Skeletal muscle satellite cell (primary cell): ENCODE results near the gene DGCR6.
"Not testable (repeated sequence)": the region's sequence is repeated elsewhere in the genome, so short reads cannot be mapped to it uniquely, and the experiment has no call there.

Source experiments
- H3K27me3 ChIP-seq: 2 replicates; pipeline ENCODE4 v1.7.0; 2013; ENCODE audit warnings: low read length; ENCODE audit not compliant: control insufficient read depth, insufficient read depth
- H3K36me3 ChIP-seq: 2 replicates; pipeline ENCODE4 v1.7.0; 2013; ENCODE audit warnings: mild to moderate bottlenecking, control low read depth, low read length; ENCODE audit not compliant: insufficient read depth
- H3K4me1 ChIP-seq: 2 replicates; pipeline ENCODE4 v1.7.0; 2013; ENCODE audit warnings: low read length; ENCODE audit not compliant: control insufficient read depth, insufficient read depth
- H3K4me2 ChIP-seq: 2 replicates; pipeline ENCODE4 v1.7.0; 2013; ENCODE audit warnings: mild to moderate bottlenecking, low read length
- H3K4me3 ChIP-seq: 2 replicates; pipeline ENCODE4 v1.7.0; 2013; ENCODE audit warnings: low read length
- H3K9ac ChIP-seq: 2 replicates; pipeline ENCODE4 v1.7.0; 2013; ENCODE audit warnings: mild to moderate bottlenecking, low read depth, low read length, moderate library complexity
- H3K9me3 ChIP-seq: replicated peaks from 2 replicates; pipeline ENCODE4 v1.7.0; 2013; ENCODE audit warnings: mild to moderate bottlenecking, control low read depth, low read length

Gene DGCR6

DNA sequence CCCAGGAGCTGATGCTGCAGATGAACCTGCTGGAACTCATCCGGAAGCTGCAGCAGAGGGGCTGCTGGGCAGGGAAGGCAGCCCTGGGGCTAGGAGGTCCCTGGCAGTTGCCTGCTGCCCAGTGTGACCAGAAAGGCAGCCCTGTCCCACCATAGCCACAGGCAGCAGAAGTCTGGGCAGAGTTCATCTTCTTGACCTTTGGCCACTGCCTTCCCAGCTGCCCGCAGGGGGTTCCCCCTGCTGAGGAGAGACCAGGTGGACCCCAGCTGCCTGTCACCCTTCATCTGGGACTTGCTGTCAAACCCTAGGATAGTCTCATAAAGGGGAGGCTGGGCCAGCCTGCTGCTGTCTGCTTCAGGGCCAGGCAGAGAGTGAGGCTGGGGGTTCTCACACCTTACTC is 5.4 kb downstream of the DGCR6 start:
- H3K9ac ChIP-seq, H3K9me3 ChIP-seq, H3K27me3 ChIP-seq, H3K4me1 ChIP-seq, H3K4me3 ChIP-seq, H3K36me3 ChIP-seq, H3K4me2 ChIP-seq: not testable (repeated sequence)

GRCh38 chr22:18912264-18912946 is 6.3 kb downstream of the DGCR6 start:
- not testable (repeated sequence) for H3K4me3 ChIP-seq, H3K4me2 ChIP-seq, H3K36me3 ChIP-seq, H3K9me3 ChIP-seq, H3K4me1 ChIP-seq, H3K9ac ChIP-seq, H3K27me3 ChIP-seq

DNA sequence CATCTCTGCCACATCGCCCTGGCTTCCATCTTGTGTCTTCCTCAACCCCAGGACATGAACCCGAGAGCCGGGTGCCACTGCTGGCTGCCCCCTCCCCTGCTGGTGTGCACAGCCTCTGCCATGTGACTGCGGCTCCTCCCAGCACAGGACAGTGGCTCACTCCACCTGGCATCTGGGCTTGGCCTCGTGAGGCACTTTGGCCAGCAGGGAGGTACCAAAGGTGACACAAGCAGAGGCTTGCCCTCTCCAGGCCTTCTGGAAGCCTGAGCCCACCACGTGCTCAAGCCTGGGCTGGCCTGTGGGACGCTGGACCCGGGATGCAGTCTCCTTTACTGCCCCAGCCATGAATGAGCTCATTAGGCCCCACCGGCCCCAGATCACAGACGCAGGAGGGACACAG is 8.4 kb downstream of the DGCR6 start:
- not testable (repeated sequence) for H3K9me3 ChIP-seq, H3K27me3 ChIP-seq, H3K9ac ChIP-seq, H3K4me2 ChIP-seq, H3K4me3 ChIP-seq, H3K4me1 ChIP-seq, H3K36me3 ChIP-seq

DNA sequence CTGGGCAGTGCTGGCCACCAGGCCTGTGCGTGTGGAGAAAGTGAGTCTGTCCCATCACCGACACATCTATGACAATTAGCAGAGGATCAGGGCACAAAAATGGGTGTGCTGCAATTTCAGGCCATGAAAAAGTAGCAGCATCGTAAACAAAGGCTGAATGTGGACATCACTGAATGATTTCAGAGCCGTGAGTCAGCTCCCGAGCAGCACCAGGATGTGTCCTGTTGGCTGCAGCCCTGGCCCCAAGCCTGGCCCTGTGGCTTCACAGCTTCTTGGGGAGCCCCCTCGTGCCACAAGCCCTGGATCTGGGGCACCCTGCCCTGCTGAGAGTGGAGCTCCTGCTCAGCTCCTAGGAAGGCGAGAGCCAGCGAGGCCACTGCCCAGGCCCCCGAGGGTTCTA is 9.4 kb downstream of the DGCR6 start:
- not testable (repeated sequence) for H3K9ac ChIP-seq, H3K9me3 ChIP-seq, H3K4me3 ChIP-seq, H3K27me3 ChIP-seq, H3K36me3 ChIP-seq, H3K4me1 ChIP-seq, H3K4me2 ChIP-seq

DNA sequence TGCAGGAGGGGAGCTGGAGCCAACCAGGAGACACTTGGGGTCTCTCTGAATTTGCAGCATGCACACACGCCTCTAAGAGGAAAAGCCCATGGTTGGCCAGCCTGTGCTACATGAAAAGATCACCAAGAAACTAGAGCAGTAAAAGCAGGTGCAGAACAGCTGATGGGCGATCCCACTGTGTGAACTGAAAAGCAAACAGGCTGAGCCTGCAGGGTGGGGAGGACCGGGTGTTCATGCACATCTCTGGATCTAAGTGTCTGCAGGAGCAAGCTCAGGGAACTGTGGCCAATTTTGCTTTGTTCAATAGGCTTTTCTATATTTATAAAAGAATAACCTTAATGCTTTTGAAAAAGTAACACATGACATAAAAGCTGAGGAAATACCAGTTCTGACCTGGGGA is 11.7 kb downstream of the DGCR6 start:
- H3K36me3 ChIP-seq, H3K4me1 ChIP-seq, H3K27me3 ChIP-seq: not testable (repeated sequence)

DNA sequence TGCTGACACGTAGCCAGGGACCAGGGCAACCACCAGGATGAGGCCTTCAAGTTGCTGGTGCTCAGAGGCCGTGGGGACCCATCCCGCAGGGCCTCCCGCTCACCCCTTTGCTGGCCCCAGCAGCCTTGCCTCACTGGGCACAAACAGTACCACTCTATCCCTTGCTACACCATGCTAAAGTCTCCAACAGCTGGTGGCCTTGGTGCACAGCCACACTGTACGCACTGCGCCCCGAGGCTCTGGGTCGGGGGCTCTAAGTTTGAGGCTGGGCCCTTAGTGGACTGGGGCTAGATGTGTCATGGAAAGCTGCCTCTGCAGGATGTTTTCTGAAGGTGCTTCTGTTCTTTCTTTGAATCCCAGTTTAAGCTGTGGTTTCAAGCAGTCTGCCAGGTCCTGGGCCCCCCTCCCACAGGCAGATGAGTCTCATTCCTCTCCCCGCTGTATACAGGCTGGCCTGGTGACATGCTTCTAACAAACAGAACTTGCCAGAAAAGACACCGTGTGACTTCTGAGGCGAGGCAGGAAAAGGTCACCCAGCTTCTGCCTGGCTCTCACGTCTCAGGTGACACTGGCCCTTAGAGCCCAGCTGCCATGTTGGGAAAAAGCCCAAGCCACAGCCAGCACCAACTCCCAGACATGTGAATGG is 14.3 kb downstream of the DGCR6 start:
- not testable (repeated sequence) for H3K9ac ChIP-seq, H3K27me3 ChIP-seq, H3K4me3 ChIP-seq, H3K36me3 ChIP-seq, H3K9me3 ChIP-seq, H3K4me2 ChIP-seq, H3K4me1 ChIP-seq

More for the DNA sequence above, 11.7 kb downstream of the DGCR6 start:
- not testable (repeated sequence) for H3K9me3 ChIP-seq, H3K4me2 ChIP-seq, H3K9ac ChIP-seq, H3K4me3 ChIP-seq

GRCh38 chr22:18925368-18926064 is 19.4 kb downstream of the DGCR6 start:
- Histone ChIP-seq H3K4me3 (no peak overlapping the region), H3K27me3 (no peaks in the 10 kb centered on the region), H3K4me1 (no peaks in the 10 kb centered on the region), H3K36me3 (no peaks in the 10 kb centered on the region), H3K9ac (no peak overlapping the region), H3K4me2 (no peak overlapping the region), H3K9me3 (no peaks in the 10 kb centered on the region)

GRCh38 chr22:18927020-18927419 is 20.9 kb downstream of the DGCR6 start:
- H3K4me2 ChIP-seq: no peak overlapping the region
- no peaks in the 10 kb centered on the region for H3K9me3 ChIP-seq
- no peaks in the 10 kb centered on the region for H3K27me3 ChIP-seq
- no peak overlapping the region for H3K9ac ChIP-seq
- no peaks in the 10 kb centered on the region for H3K36me3 ChIP-seq
- H3K4me1 ChIP-seq: no peaks in the 10 kb centered on the region
- H3K4me3 ChIP-seq: no peak overlapping the region

GRCh38 chr22:18927573-18927972 is 21.5 kb downstream of the DGCR6 start:
- Histone ChIP-seq H3K4me2 (no peak overlapping the region), H3K4me1 (no peaks in the 10 kb centered on the region), H3K4me3 (no peak overlapping the region), H3K9ac (no peak overlapping the region), H3K27me3 (no peaks in the 10 kb centered on the region), H3K36me3 (no peaks in the 10 kb centered on the region), H3K9me3 (no peaks in the 10 kb centered on the region)

DNA sequence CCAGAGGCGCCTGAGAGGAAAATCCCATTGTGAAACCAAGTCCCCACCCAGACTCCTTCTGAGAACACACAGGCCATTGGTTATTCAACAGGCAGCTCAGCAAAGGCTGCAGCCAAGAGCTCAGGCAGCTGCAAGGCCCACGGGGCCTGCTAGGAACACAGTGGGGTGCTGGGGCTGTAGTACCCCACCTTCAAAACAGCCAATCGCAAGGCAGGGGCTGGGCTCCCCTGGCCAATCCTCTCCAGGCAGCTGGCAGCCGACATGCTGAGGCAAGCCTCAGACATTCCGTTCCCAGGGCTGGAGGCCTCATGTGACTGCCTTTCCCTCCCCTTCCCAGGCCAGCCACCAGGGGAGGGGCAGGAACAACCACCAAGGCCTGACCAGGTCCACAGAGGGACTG is 23.3 kb downstream of the DGCR6 start:
- Histone ChIP-seq H3K4me3 (no peak overlapping the region), H3K9me3 (no peaks in the 10 kb centered on the region), H3K4me2 (no peak overlapping the region), H3K9ac (no peak overlapping the region), H3K27me3 (no peaks in the 10 kb centered on the region), H3K36me3 (no peaks in the 10 kb centered on the region), H3K4me1 (no peaks in the 10 kb centered on the region)

DNA sequence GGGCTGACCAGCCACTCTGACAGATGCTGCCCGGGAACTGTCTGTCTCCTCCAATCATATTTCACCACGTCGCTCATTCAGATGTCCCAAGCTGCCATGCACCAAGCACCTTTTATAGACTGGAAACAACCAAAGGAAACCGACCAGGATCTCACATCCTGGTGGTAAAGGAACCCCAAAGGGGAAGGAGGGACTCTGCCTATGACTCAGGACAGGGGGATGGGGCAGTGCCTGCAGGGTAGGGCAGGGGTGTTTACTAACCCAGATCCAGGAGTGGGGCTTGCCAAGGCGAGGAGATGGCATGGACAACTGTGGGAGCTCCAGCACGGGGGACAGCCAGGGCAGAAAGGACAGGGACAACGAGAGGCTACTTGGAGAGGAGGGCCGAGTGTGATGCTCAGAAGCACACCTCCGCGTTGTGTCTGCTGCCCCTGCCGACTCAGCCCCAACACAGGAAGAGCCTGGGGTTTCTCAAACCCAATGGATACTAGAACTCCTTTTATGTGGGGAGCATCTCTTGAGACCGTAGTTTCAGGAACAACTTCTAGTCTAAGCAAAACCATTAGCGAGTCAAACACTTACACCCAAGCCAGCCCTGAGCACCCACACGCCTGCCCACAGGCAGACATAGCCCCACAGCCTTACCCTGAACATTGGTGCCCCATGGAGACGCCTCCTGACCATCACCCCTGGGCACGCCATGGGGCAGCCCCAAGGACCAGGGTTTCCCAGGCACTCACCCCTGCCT is 26.0 kb downstream of the DGCR6 start:
- Histone ChIP-seq H3K27me3 (no peaks in the 10 kb centered on the region), H3K4me1 (no peaks in the 10 kb centered on the region), H3K4me3 (no peak overlapping the region), H3K9ac (no peak overlapping the region), H3K36me3 (no peaks in the 10 kb centered on the region), H3K4me2 (no peak overlapping the region), H3K9me3 (no peaks in the 10 kb centered on the region)
